ENCODE data around the gene DCLK2.

Gene DCLK2

DNA sequence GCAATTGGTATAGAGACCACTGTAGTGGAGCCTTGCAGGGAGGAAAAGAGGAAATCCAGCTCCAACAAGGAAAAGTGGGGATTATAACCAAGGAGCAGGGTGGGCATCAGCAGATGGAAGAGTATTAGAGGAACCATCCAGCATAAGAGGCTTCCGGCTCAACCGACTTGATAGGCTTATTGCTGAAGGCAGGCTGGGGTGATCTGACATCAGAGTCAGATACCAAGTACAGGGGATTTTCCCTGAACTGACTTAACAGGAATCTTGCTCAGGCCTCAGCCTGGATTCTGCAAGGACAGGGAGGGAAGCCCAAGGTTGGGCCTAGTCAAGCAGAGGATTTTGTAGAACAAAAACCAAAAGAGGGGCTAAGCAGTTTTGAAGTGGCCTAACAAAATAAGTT lies 129.6 kb downstream of the DCLK2 start:
- DNase-seq (ENCODE audit: low read depth, low spot score) = no peak

DNA sequence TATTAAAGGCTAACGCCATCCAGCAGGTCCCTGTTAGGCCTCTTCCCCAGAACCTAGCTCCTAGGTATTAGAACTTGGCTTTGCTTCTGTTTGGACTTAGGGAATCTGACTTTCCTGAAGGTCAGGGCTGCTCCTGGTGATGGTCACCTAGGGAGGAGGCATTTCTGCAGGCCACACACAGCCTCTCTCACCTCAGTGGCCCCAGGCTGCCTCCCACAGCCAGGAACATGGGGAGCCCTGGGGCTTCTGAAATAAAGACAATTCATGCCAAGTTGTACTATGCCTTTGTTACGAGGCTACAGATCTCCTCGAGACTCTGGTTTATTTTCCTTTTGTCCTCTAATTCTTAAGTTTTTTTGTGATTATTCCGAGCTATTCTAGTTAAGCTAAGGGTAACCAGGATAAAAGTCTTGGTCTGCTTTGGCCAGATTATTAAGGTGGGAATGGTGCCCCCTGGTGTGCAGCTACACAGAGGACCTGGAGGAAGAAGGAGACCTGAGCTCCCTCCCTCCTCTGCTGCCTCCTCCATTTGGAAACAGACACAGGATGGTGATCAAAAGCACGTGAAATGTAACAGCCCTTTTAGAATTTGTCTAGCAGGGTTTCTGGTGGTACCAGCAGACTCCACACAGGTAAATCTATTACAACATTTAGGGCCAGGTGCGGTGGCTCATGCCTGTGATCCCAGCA lies 131.0 kb downstream of the DCLK2 start:
- no peak for DNase-seq (ENCODE audit: low read depth, low spot score)

DNA sequence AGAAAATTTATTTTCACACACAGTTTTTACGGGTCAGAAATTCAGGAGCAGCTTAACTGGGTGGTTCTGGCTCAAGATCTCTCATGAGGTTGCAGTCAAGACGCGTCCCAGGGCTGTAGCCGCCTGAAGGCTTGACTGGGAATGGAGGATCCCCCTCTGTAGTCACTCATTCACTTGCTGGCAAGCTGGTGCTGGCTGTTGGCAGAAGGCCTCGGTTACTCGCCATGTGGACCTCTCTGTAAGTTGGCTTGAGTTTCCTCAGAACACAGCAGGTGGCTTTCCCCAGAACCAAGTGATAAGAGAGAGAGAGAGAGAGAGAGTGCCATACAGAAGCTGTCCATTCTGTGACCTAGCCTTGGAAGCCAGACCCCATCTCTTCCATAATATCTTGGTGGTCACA lies 132.8 kb downstream of the DCLK2 start:
- DNase-seq (ENCODE audit: low read depth, low spot score) = no peak

DNA sequence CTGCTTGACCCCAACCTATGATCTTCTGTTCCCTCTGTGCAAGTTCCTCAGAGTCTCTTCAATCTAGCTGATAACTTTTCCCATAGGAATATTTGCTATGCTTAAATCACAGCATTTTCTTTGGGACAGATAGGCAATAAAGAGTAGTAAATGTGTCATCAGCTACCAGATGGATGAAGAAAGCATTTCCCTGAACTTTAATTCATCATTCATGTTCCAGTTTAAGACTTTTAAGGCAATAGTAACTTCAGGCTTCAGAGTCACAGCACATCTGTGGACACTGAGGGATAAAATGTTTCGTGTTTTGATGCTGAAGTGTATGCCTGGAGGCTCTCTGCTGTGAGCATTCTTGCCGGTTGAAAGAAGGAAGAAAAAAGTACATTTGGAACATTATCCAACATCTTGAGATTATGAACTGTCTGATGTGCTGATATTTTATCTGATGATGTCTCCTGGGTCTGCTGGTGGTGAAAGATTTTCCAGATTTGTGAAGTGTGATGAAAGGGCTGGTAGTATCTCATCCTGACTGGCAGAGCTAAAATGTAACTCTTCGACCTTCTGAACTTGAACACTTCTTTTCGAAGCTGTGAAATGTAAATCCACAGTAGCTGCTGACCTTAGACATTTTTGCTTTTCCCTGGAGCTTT lies 133.7 kb downstream of the DCLK2 start:
- no peak for DNase-seq (ENCODE audit: low read depth, low spot score)

DNA sequence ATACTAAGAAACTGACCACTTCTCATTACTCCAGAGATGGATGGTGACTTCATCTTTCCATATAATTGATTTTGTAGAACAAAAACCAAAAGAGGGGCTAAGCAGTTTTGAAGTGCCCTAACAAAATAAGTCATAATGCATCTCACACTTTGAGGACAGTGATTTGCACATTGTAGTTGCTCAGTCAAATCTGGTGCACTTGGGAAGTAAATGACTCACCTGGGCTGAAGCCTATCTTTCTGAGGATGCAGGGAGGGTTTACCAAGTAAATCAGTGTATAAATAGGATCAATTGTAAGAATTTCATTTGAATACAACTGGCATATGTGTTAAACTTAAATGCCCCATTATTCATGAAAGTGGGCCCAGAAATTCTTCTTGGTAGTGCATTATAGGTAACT lies 134.2 kb downstream of the DCLK2 start:
- DNase-seq (ENCODE audit: low read depth, low spot score) = no peak

DNA sequence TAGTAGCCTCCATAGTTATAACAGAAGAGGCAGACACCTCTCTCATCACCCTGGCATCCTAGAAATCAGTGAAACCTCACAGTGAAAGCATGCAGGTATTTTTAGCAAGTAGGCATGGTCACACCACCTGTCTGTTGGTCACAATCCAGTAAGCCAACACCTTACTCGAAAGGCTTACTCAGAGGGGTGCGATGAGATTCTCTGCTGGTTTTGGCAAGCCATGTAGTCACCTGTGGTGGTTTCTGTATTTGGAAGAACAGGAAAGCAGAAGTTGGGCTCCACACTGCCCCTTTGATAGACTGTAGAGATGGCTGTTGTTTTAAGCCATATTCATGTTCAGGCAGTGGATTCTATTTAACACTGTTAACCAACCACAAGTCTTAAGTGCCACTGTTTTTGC lies 134.7 kb downstream of the DCLK2 start:
- no peak for DNase-seq (ENCODE audit: low read depth, low spot score)

DNA sequence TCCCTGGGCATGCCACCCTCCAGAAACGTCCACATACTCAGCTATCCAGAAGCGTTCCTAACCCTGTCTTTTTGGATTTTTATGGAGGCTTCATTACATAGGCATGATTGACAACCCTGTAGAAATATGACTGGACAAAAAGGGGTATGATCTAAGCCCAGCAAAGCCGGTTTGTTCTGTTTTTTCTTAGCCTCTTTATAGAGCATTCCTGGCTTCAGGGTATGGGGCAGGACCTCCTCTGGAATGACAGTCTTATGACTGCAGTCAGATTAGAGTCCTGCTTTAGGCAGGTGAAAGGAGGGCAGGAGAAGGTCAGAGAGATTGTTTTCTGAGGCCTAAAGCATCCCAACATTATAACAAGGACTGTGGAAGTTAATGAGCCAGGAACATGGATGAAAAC lies 137.4 kb downstream of the DCLK2 start:
- DNase-seq (ENCODE audit: low read depth, low spot score) = no peak

DNA sequence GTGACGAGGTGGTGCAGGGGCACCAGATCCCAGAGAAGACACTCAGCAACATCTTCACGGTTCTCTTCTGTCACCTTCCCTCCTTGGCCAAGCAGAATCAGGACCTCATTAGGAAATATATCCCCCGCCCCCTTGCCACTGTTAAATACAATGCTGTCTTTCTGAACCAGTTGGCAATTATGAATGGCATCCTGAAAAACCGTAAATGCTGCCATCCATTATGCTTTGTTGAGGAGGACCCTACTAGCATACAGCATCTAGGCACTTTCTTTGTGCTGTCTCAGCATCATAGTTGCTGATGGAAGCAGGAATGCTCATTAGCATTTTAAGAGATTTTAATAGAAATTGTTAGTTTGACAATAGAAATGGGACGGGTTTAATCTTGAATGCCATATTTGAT lies 138.5 kb downstream of the DCLK2 start:
- no peak for DNase-seq (ENCODE audit: low read depth, low spot score)

DNA sequence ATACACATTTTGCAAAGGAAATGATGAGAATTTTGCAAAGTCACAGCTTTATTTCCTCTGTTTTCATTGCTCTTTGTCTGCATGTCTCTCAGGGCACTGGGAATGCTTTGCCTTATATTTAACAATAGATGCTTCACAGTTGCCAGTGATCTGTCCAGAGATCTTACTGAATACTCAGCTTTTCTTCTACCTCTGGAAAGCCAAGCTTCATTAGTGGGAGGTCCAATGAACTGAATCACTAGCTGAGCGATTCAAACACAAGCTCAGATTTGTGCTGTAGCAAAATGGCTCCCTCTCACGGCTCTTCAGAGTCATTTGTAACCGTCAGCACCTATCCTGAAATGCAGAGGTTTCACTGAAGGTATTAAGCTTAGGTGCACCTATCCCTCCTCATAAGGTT lies 138.9 kb downstream of the DCLK2 start:
- no peak for DNase-seq (ENCODE audit: low read depth, low spot score)

DNA sequence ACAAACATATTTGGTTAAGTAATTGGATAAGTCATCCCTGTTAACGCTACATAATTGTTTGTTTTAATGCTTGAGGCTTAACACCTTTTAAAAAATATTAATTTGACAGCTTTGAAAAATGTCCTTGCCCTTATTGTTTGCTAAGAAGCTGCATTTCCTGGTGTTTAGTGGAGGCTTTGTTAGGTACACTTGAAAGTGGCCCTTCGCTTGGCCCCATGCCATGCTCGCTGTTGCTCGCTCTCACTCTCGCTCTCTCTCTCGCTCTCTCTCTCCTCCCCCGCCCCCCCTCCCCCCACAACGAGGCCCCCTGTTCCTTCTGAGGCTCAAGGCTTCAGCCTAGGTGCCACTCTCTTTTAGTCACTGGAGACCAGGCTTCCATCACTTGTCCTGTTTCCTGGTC lies 139.6 kb downstream of the DCLK2 start:
- DNase-seq (ENCODE audit: low read depth, low spot score) = no peak

DNA sequence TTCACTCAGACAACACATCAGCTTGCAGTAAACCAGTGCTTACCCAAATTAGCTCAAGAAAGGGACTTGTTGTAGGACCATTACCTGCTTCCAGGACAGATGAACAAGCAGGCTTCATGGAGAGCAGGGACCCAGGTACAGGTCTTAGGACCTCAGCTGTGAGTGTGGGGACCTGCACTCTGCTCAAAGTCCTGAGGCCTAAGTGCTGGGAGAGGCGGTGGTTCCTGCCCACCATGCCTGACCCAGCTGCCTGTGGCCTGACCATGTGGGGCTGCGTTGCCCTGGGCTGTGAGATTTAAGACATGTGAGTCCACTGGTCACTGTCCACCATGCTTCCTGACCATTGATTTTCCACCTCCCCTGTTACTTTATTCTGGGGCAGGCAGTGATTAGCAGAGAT lies 140.2 kb downstream of the DCLK2 start:
- DNase-seq (ENCODE audit: low read depth, low spot score) = no peak

DNA sequence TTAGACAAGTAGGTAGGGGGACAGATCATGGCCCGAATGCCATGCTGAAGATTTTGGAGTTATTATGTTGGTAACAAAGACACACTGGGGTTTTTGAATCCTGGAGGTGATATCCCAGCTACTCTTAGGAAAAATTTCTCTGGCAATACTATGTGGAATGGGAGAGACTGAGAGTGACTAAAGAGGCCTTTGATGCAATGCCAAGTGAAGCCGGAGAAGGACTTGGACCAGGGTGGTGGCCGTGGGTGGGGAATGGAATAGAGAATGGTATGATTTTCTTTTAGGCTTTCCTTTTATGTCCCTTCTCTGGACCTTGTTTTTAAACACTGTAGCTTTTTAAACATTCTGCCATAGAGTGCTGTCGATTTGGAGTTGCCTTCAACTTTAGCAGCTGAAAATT lies 141.6 kb downstream of the DCLK2 start:
- no peak for DNase-seq (ENCODE audit: low read depth, low spot score)

DNA sequence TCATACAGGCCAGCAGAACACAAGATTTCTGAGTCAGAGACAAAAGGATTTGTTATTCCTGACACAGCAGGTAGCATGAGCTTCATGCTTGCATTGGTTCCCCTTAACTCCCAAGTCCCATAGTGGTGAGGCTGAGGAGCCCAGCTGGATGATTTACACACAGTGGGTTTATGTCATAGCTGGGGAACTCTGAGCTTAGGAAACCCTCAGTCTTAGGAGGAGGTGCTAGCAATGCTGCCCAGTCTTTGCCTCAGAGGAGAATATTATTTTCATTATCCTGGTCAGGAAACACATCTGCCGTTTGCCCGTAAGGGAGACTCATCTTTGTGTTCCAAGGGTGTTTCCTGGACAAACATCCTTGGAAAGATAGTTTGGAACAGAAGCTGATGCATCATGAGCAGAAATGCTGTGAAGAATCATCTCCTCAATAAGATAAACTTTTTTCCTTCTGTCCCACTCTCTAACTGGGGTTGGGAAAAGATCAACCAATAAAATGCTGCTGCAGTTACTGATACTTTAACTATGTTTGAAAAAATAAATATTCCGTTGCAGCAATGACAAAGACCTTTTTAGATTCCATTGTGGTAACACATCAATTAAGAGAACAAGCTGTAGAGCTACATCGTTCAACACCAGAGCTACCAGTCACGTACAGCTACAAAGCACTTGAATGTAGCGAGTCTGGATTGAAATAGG lies 146.8 kb downstream of the DCLK2 start:
- DNase-seq (ENCODE audit: low read depth, low spot score) = peak; percentile 97

DNA sequence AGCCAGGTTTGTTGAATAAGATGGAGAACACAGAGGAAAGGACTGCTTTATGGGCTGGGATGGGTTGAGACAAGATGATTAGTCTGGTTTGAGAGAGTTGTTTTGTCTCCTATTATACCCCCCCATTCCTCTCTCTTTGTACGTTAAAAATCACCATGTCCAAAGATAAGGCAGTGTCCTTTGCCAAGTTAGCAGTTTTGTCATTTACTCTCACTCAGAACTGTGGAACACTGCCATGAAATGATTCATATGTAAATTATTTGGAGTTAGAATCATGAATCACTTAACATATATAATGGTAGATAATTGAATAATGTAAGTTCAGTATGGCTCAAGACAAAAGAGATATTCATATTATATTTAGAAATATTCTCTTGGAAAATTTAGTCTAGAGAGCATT lies 151.3 kb downstream of the DCLK2 start:
- no peak for DNase-seq (ENCODE audit: low read depth, low spot score)

DNA sequence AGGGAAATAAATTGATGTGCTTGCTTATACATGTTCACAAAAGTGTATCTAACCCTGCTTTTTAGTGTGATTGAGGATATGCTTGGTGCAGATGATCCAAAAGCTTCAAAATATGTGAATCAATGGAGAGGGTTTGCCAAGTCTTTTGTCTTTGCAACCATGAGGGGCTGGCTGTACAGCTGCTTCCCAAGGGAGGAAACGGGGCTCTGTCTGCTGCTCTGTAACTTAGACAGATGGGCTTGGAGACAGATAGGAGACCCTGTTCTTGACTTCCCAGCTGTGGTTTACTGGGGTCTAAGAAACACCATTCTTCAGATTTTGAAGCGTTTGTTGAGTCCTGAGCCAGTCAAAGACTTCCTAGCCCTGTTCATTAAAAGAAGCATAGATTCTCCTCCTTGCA lies 152.3 kb downstream of the DCLK2 start:
- no peak for DNase-seq (ENCODE audit: low read depth, low spot score)

DNA sequence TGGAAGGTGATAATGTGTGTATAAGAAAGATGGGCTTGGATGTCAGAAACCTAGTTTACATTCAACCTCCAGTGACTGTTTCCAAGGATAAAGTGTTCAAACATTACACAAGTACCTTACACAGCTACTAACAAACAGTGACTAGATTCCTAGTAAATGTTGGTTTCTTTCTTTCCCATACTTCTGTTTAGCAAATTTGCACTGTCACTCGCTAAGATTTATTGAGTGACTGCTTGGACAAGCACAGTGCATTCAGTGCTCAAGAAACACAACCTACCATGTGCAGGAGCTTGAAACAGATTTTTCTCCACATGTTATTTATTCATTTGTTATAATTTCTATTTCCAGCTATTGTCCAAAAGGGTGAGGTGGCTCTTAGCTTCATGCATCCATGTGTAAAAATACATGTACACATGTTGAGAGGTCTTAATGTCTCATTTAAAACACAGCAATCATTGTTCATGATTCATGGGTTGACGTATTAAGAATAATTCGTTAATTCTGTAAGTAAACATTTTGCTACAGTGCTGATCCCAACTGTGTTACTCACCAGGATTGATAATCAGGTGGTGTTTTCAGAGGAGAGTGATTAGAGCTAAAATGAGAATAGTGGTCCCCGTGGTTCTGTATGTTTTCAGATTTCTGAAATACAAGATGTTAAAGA lies 153.0 kb downstream of the DCLK2 start:
- DNase-seq (ENCODE audit: low read depth, low spot score) = no peak

DNA sequence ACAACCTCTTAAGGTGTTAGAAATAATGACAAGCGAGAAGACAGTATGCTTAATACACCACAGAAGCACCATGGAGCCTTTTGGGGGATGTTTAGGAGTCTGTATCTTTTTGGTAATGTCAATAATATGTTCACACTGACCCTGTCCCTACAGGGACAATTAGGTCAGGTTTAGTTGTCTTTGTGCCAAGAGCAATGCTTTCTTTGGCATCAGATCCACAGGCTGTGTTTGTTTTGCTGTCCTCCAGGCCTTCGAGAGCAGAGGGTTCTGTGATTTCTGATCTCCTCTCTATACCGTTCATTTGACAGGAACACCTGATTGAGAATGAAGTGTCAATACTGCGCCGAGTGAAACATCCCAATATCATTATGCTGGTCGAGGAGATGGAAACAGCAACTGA lies 153.8 kb downstream of the DCLK2 start:
- no peak for DNase-seq (ENCODE audit: low read depth, low spot score)

DNA sequence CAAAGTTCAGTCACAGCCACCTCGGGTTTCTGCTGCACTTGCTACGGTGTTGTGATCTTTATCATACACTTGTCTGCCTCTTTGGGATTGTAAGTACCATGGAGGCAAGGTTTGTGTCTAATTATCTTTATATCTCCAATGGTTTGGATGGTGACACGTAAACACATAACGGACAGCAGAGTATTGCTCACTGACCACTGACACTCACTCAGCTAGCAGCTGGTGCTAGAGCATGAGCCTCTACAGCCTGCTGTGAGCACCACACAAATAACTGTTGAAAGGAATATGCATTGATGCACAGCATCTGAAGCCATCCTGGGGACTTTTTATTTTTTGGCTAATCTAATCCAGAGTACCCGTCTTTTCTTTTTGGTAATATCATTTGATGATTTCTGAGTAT lies 156.0 kb downstream of the DCLK2 start:
- DNase-seq (ENCODE audit: low read depth, low spot score) = no peak

DNA sequence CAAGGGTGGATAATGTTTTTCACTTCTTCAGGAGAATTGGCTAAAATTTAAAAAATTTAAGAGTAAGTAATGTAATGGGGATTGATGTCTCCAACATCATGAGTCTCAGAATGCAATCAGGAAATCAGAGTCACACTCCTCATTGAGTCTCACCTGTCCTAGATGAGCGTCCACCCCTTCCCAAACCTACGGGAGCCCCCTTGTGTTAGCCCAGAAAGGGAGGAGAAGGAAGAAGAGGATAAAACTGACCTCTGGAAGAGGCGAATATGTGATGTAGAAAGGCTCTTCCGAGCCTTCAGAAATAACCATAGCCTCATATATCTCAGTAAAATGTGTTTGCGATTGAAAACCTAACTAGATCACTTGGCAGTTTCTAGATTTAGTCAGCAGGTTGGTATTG lies 157.1 kb downstream of the DCLK2 start:
- no peak for DNase-seq (ENCODE audit: low read depth, low spot score)

DNA sequence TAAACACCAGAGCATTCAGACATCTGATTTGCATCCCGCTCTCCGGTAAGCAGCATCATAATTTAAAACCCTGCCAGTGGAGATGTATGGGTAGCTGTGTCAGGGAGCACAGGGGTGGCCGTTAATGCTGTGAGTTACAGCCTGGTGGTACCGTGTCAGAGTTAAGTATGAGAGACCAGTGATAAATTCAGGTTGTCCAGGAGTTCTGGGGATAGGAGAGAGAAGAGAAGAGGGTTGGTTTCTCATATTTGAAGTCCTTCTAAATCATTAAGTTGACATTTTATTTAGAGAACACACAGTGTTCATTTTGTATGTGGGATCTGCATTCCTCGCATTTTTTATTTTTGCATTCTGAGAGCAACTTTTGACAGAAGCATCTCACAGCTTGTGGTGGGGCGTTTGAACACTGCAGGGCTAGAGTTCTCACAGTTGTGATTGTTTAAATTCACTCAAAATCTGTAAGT lies 157.6 kb downstream of the DCLK2 start:
- no peak for DNase-seq (ENCODE audit: low read depth, low spot score)

DNA sequence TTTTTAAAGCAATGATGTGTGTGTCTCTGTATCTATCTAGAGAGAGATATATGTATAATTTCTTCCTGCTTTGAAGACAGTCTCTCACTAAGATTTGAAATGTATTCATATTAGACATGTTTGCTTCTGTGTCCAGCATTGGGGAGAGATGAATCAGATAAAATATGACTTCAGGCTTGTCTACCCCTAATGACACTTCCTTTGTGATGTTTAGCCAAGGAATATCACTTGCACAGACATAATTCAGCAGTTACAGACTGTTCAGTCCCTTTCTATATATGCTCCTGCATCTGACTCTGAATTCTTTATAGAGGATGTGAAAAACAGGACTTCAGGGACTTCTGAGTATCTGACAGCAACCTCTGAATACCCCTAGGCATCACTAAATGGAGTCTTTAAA lies 158.4 kb downstream of the DCLK2 start:
- no peak for DNase-seq (ENCODE audit: low read depth, low spot score)

DNA sequence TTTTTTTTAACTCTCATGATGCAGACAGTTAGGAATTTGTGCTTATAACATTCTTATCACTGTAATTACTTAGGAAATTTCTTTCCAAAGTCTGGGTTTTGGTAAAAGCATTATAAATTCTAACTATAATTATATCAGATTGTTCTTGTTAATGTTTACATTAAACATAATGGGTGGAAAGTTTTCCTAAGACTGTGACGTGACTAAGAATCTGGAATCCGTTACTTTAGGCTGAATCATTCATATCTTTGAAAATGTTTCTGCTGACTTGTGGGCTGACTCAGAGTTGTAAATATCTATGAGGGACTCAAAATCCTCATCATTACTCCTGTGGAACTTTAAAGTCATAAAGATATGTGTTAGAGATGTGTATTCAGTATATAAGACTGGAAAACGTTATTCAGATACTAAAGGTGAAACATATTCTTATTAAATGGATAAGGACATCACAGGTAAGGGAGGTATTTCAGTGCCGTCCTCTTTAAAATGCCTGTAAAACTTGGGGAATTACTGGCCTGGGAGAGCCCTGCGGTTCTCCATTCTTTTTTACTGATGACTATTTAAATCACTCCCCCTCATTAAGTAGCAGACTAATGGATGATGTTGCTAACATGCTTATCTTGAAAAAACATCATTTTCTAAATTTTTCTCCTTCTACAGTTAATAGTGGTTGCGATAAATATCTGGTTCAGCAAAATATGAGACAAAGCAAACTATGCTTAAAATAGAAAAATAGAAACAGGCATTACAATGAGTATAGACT lies 159.0 kb downstream of the DCLK2 start:
- DNase-seq (ENCODE audit: low read depth, low spot score) = peak; percentile 53

Data from brain pericyte (primary cell).